Measurements from ENCODE around the gene LHFPL6. TPM values are rescaled to one million over a fixed set of nuclear protein-coding genes. Genes with fewer than 3 reads are reported as not detected.

The LHFPL6 gene
- total RNA-seq, 1 donor from 2014 or later, result 31.7 TPM

DNA sequence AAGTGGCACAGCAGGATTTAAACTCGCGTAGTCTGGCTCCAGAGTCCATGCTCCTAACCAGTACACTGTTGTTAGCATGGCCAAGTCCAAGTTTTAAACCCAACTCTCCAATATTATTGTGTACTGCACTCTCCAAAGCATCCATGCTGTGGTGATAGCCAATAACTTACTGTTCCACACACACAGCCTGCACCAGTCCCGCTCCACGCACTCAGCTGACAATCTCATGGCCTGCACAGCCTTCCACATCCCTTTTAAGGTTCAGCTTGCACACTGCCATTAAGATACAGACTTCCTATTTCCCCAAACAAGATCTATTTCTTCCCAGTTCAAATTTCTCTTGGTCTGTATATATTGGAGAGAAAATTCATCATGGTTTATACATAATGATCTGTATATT is 80.7 kb downstream of the LHFPL6 start:
- Mint-ChIP-seq H3K4me1 (ENCODE audit: unreplicated experiment) (no peaks in the 10 kb centered on the region), H3K27me3 (peaks cover 5% of the 10 kb centered on the region), H3K27ac (no peak overlapping the region), H3K36me3 (peaks cover 9% of the 10 kb centered on the region), H3K9me3 (peaks cover 3% of the 10 kb centered on the region), H3K4me3 (no peak overlapping the region)
- TF ChIP-seq, protein P1, sequence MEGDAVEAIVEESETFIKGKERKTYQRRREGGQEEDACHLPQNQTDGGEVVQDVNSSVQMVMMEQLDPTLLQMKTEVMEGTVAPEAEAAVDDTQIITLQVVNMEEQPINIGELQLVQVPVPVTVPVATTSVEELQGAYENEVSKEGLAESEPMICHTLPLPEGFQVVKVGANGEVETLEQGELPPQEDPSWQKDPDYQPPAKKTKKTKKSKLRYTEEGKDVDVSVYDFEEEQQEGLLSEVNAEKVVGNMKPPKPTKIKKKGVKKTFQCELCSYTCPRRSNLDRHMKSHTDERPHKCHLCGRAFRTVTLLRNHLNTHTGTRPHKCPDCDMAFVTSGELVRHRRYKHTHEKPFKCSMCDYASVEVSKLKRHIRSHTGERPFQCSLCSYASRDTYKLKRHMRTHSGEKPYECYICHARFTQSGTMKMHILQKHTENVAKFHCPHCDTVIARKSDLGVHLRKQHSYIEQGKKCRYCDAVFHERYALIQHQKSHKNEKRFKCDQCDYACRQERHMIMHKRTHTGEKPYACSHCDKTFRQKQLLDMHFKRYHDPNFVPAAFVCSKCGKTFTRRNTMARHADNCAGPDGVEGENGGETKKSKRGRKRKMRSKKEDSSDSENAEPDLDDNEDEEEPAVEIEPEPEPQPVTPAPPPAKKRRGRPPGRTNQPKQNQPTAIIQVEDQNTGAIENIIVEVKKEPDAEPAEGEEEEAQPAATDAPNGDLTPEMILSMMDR (conservative IDR thresholded peaks at IDR 0.05), result no peak
- DNase-seq (ENCODE audit: extremely low spot score, unreplicated experiment), result no peak

DNA sequence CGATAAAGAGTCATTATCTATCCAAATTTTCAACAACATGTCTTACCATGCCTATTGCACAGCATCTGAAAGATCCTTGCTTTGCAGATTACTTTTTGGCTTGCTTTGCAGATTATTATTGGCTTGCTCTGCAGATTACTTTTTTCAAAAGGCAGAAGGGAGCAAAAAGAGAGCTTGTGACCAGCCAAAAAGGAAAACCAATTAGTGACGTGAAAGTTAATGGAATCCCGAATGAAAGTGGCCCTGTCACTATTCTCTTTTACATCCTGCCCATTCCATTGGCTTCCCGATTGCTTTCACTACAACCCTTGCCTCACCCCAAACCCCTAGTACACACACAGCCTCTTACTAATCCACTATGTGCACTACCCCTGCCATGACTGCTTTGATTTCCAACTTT is 81.3 kb downstream of the LHFPL6 start:
- Mint-ChIP-seq H3K27me3 (peaks cover 9% of the 10 kb centered on the region), H3K27ac (no peak overlapping the region), H3K4me1 (ENCODE audit: unreplicated experiment) (no peaks in the 10 kb centered on the region), H3K36me3 (peaks cover 9% of the 10 kb centered on the region), H3K9me3 (peaks cover 3% of the 10 kb centered on the region), H3K4me3 (no peak overlapping the region)
- DNase-seq (ENCODE audit: extremely low spot score, unreplicated experiment), result no peak
- TF ChIP-seq, protein P1 (conservative IDR thresholded peaks at IDR 0.05), result no peak

DNA sequence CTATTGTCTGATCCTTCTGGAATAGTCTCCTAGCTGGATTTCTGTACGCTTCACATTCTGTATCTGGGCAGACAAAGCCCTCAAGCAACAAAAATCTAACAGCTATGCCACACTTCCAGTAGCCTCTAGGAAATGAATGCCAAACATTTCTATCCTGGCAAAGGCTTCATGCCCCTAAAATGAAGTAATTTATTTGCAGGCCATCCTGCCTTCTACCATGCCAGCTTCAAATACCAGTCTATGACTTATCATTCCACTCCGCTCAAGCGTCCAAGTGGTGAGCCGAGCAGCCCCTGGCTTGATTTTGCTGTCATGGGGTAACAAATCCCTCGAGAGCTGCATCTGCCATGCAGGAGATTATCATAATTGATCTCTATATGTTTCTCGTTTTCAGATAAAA is 86.9 kb downstream of the LHFPL6 start:
- Mint-ChIP-seq H3K4me1 (ENCODE audit: unreplicated experiment) (peaks cover 7% of the 10 kb centered on the region), H3K4me3 (no peak overlapping the region), H3K9me3 (peaks cover 3% of the 10 kb centered on the region), H3K27me3 (peaks cover 22% of the 10 kb centered on the region), H3K27ac (no peak overlapping the region), H3K36me3 (peaks cover 5% of the 10 kb centered on the region)
- no peak for DNase-seq (ENCODE audit: extremely low spot score, unreplicated experiment)
- TF ChIP-seq, protein P1 (conservative IDR thresholded peaks at IDR 0.05), result no peak

DNA sequence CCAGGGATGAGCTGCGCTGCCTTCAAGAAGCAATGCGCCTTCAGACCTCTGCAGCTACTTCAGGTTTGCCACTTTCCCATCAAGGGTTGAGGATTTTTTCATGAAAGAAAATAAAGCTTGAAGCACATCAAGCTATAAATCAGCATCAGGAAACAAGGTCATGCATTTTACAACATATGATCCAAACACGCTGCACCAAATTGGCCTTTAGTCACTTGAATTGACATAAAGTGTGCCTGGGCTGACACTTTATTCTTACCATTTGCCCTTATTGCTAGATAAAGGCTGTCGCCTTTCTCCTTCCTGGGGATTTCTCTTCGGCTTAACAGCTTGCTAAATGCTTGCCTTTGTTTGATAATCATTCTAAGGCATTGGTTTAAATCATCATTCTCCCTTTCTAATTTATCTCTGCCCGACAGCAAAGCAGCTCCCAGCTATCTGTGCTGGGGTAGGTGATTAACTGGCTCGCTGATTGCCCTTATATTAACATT is 87.7 kb downstream of the LHFPL6 start:
- Mint-ChIP-seq H3K27ac (no peak overlapping the region), H3K27me3 (peaks cover 22% of the 10 kb centered on the region), H3K4me3 (no peak overlapping the region), H3K4me1 (ENCODE audit: unreplicated experiment) (peaks cover 9% of the 10 kb centered on the region), H3K9me3 (peaks cover 3% of the 10 kb centered on the region), H3K36me3 (peaks cover 5% of the 10 kb centered on the region)
- TF ChIP-seq, protein P1 (conservative IDR thresholded peaks at IDR 0.05), result no peak
- DNase-seq (ENCODE audit: extremely low spot score, unreplicated experiment), result no peak

DNA sequence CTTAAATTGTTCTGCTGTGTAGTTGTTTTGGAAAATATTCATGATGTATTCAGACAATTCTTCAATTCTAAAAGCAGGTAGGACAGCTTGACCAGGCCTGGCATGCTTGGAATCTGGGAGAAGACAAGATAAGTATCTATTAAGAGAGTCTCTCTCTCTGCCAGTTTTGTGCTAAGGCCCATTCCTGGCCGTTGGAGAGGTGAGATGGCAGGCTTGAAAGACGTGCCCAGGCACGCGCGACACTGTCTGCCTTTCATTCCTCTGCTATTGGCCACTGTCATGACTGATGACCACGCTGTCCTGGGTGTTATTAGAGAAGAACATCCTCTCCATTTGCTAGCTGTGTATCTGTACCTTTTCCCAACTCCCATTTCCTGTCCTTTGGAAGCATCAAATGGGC is 90.3 kb downstream of the LHFPL6 start:
- peaks cover 14% of the 10 kb centered on the region for H3K4me1 Mint-ChIP-seq (ENCODE audit: unreplicated experiment)
- H3K27ac Mint-ChIP-seq, result peak overlapping the region; percentile 48

More for the DNA sequence above, 90.3 kb downstream of the LHFPL6 start:
- Mint-ChIP-seq H3K9me3 (no peaks in the 10 kb centered on the region), H3K27me3 (peaks cover 18% of the 10 kb centered on the region), H3K36me3 (peaks cover under 1% of the 10 kb centered on the region), H3K4me3 (no peak overlapping the region)
- TF ChIP-seq, protein P1 (conservative IDR thresholded peaks at IDR 0.05), result no peak
- DNase-seq (ENCODE audit: extremely low spot score, unreplicated experiment), result no peak

All from type B pancreatic cell (in vitro differentiated cells).